Bladder microvascular endothelial cell (primary cell): ENCODE results near the gene SYNE2. TPM values are rescaled to one million over a fixed set of nuclear protein-coding genes. Genes with fewer than 3 reads are reported as not detected.

Experiments used
- total RNA-seq: library from RNA; depleted of rRNA; stranded (reverse); fragments of >200 nt; gene quantifications from 2 replicates; pipeline ENCODE4 v1.2.3, GENCODE V29; 2014

SYNE2 gene, protein sequence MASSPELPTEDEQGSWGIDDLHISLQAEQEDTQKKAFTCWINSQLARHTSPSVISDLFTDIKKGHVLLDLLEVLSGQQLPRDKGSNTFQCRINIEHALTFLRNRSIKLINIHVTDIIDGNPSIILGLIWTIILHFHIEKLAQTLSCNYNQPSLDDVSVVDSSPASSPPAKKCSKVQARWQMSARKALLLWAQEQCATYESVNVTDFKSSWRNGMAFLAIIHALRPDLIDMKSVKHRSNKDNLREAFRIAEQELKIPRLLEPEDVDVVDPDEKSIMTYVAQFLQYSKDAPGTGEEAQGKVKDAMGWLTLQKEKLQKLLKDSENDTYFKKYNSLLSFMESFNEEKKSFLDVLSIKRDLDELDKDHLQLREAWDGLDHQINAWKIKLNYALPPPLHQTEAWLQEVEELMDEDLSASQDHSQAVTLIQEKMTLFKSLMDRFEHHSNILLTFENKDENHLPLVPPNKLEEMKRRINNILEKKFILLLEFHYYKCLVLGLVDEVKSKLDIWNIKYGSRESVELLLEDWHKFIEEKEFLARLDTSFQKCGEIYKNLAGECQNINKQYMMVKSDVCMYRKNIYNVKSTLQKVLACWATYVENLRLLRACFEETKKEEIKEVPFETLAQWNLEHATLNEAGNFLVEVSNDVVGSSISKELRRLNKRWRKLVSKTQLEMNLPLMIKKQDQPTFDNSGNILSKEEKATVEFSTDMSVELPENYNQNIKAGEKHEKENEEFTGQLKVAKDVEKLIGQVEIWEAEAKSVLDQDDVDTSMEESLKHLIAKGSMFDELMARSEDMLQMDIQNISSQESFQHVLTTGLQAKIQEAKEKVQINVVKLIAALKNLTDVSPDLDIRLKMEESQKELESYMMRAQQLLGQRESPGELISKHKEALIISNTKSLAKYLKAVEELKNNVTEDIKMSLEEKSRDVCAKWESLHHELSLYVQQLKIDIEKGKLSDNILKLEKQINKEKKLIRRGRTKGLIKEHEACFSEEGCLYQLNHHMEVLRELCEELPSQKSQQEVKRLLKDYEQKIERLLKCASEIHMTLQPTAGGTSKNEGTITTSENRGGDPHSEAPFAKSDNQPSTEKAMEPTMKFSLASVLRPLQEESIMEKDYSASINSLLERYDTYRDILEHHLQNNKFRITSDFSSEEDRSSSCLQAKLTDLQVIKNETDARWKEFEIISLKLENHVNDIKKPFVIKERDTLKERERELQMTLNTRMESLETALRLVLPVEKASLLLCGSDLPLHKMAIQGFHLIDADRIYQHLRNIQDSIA (N-terminal part only)
- 61.7 and 96.0 TPM in 2 replicates for total RNA-seq

GRCh38 chr14:63852817-63853731, at the start of gene SYNE2:
Gene SYNE2 (plus strand): TSS chr14:63853004. CDS start chr14:63909149, 56,145 bp downstream.

Other genes starting within 250 kb of the SYNE2 start
- gene WDR89, start 211.1 kb upstream of the SYNE2 start, total RNA-seq: 13.9 and 22.4 TPM in 2 replicates
- 6.5 and 9.4 TPM in 2 replicates for gene SGPP1, start 124.9 kb upstream of the SYNE2 start, total RNA-seq